ENCODE data around the gene ELMO3. TPM values are rescaled to one million over a fixed set of nuclear protein-coding genes. Genes with fewer than 3 reads are reported as not detected.

Gene ELMO3
- total and polyA plus RNA-seq, 2 of the 13 experiments (the other 11 are each of a cell fraction or from before 2014, with no cell fraction given): 2.6 to 4.0 TPM

- TF ChIP-seq CREB1 (IDR thresholded peaks at IDR 0.05) (peak; percentile 32; the same call in 1 of the 2 replicates), CREB1 (CRISPR knock-in tag; IDR thresholded peaks at IDR 0.05) (no peak), KLF13 (CRISPR knock-in tag; IDR thresholded peaks at IDR 0.05) (0 out of 2 replicates have a peak, but pooled peaks have one; percentile 24), ARNTL (CRISPR knock-in tag; IDR thresholded peaks at IDR 0.05) (0 out of 2 replicates have a peak, but pooled peaks have one; percentile 43), ZNF331 (CRISPR knock-in tag; IDR thresholded peaks at IDR 0.05) (no peak), ZBTB10 (CRISPR knock-in tag; IDR thresholded peaks at IDR 0.05; ENCODE audit: borderline replicate concordance) (peak; percentile 68; the same call in 1 of the 2 replicates), ZNF772 (CRISPR knock-in tag; IDR thresholded peaks at IDR 0.05) (no peak), HIVEP1 (CRISPR knock-in tag; IDR thresholded peaks at IDR 0.05) (peak; percentile 21; the same call in 1 of the 2 replicates), RNF2 (conservative IDR thresholded peaks at IDR 0.05; ENCODE audit: low read depth) (peak; percentile 83; the same call in 1 of the 2 replicates), ZNF546 (CRISPR knock-in tag; conservative IDR thresholded peaks at IDR 0.05) (peak; percentile 80; the same call in 1 of the 2 replicates), ETV6 (CRISPR knock-in tag; conservative IDR thresholded peaks at IDR 0.05) (0 out of 2 replicates have a peak, but pooled peaks have one; percentile 39), EEA1 (CRISPR knock-in tag; IDR thresholded peaks at IDR 0.05; ENCODE audit: borderline replicate concordance) (peak; percentile 16; the same call in 1 of the 2 replicates), ZNF589 (CRISPR knock-in tag; conservative IDR thresholded peaks at IDR 0.05) (no peak)
- TF ChIP-seq, protein P1, sequence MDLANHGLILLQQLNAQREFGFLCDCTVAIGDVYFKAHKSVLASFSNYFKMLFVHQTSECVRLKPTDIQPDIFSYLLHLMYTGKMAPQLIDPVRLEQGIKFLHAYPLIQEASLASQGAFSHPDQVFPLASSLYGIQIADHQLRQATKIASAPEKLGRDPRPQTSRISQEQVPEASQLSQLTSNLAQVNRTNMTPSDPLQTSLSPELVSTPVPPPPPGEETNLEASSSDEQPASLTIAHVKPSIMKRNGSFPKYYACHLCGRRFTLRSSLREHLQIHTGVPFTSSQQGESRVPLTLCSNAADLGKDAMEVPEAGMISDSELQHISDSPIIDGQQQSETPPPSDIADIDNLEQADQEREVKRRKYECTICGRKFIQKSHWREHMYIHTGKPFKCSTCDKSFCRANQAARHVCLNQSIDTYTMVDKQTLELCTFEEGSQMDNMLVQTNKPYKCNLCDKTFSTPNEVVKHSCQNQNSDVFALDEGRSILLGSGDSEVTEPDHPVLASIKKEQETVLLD (CRISPR knock-in tag; IDR thresholded peaks at IDR 0.05; ENCODE audit: low read depth): no peak
- TF ChIP-seq, protein P2, sequence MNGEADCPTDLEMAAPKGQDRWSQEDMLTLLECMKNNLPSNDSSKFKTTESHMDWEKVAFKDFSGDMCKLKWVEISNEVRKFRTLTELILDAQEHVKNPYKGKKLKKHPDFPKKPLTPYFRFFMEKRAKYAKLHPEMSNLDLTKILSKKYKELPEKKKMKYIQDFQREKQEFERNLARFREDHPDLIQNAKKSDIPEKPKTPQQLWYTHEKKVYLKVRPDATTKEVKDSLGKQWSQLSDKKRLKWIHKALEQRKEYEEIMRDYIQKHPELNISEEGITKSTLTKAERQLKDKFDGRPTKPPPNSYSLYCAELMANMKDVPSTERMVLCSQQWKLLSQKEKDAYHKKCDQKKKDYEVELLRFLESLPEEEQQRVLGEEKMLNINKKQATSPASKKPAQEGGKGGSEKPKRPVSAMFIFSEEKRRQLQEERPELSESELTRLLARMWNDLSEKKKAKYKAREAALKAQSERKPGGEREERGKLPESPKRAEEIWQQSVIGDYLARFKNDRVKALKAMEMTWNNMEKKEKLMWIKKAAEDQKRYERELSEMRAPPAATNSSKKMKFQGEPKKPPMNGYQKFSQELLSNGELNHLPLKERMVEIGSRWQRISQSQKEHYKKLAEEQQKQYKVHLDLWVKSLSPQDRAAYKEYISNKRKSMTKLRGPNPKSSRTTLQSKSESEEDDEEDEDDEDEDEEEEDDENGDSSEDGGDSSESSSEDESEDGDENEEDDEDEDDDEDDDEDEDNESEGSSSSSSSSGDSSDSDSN (CRISPR knock-in tag; IDR thresholded peaks at IDR 0.05): peak; percentile 48; the same call in 1 of the 2 replicates
Observed at GRCh38 chr16:67248401-67249177, 49.7 kb downstream of the ELMO3 start, which contains the start of gene SLC9A5 (continued).

All from HepG2 (cell line).